A673 (cell line): ENCODE results near the gene TMEM161A. TPM values are rescaled to one million over a fixed set of nuclear protein-coding genes. Genes with fewer than 3 reads are reported as not detected.

Experiments
- BruUV-seq: library from RNA; stranded (reverse); fragments of 400-500 nt; replicated peaks from 2 replicates; lab custom pipeline; 2021; lab: Mats Ljungman, UMichigan
- CTCF ChIA-PET: fragments of 300-600 bp; sonication (Branson Sonifier 250); formaldehyde crosslinking; loops from one replicate; lab custom pipeline; 2022; ENCODE audit warnings: antibody characterized with exemption; lab: Charles Lee
- POLR2A ChIA-PET: fragments of 300-600 bp; sonication (Branson Sonifier 250); formaldehyde crosslinking; loops from one replicate; lab custom pipeline; 2022; ENCODE audit warnings: antibody characterized with exemption; ENCODE audit not compliant: low non-redundant PET; lab: Charles Lee
- DNase-seq: peaks from one replicate; pipeline ENCODE4 v3.0.0-alpha.2; 2015; ENCODE audit warnings: low spot score
- H3K27ac ChIP-seq: fragments of 200-600 bp; sonication (generic); 2 replicates; pipeline ENCODE4 v1.5.1; 2016; ENCODE audit warnings: mixed run types, low read depth, mild to moderate bottlenecking, mixed read lengths, antibody characterized with exemption, low read length; ENCODE audit not compliant: poor library complexity, severe bottlenecking
- H3K27me3 ChIP-seq: fragments of 200-600 bp; sonication (generic); replicated peaks from 2 replicates; pipeline ENCODE4 v1.6.1; 2017; ENCODE audit warnings: mixed run types, low read depth, mild to moderate bottlenecking, mixed read lengths, antibody characterized with exemption, low read length; ENCODE audit not compliant: insufficient read depth, poor library complexity
- H3K36me3 ChIP-seq: fragments of 200-600 bp; sonication (generic); 2 replicates; pipeline ENCODE4 v1.6.1; 2016; ENCODE audit warnings: mixed run types, mild to moderate bottlenecking, mixed read lengths, antibody characterized with exemption, low read length; ENCODE audit not compliant: insufficient read depth, poor library complexity, severe bottlenecking
- H3K4me1 ChIP-seq: fragments of 200-600 bp; sonication (generic); 2 replicates; pipeline ENCODE4 v1.6.1; 2017; ENCODE audit warnings: mixed run types, mild to moderate bottlenecking, mixed read lengths, antibody characterized with exemption, low read length; ENCODE audit not compliant: insufficient read depth, poor library complexity, severe bottlenecking
- H3K4me3 ChIP-seq: fragments of 200-600 bp; sonication (generic); 2 replicates; pipeline ENCODE4 v1.5.1; 2016; ENCODE audit warnings: low read depth, mixed run types, mild to moderate bottlenecking, mixed read lengths, low read length; ENCODE audit not compliant: poor library complexity, severe bottlenecking
- H3K9me3 ChIP-seq: fragments of 200-600 bp; sonication (generic); 2 replicates; pipeline ENCODE4 v1.6.1; 2016; ENCODE audit warnings: mixed run types, low read depth, mild to moderate bottlenecking, mixed read lengths, antibody characterized with exemption, low read length; ENCODE audit not compliant: poor library complexity, severe bottlenecking
- CTCF ChIP-seq: fragments of 300-800, 200-600 bp; sonication (generic); conservative IDR thresholded peaks from 2 replicates; pipeline ENCODE4 v1.5.1; 2017; ENCODE audit warnings: low read depth, mild to moderate bottlenecking, antibody characterized with exemption, low read length, moderate library complexity, mixed read lengths
- EZH2 ChIP-seq: fragments of 200-600 bp; sonication (generic); IDR thresholded peaks from 2 replicates; pipeline ENCODE4 v1.6.1; 2017; ENCODE audit warnings: borderline replicate concordance, low read depth, mild to moderate bottlenecking, mixed read lengths, antibody characterized with exemption, low read length; ENCODE audit not compliant: poor library complexity, severe bottlenecking
- intact Hi-C: fragments of 100-400 bp; cut with micrococcal nuclease; formaldehyde crosslinking; loops from one replicate; pipeline ENCODE4 v1.10.0; 2022; ENCODE audit not compliant: unreplicated experiment
- total RNA-seq: library from RNA; stranded (reverse); gene quantifications from 2 replicates; pipeline ENCODE4 v1.2.3, GENCODE V29; 2021

The TMEM161A gene
- total RNA-seq, 1 experiment from 2014 or later = 34.4 TPM

DNA sequence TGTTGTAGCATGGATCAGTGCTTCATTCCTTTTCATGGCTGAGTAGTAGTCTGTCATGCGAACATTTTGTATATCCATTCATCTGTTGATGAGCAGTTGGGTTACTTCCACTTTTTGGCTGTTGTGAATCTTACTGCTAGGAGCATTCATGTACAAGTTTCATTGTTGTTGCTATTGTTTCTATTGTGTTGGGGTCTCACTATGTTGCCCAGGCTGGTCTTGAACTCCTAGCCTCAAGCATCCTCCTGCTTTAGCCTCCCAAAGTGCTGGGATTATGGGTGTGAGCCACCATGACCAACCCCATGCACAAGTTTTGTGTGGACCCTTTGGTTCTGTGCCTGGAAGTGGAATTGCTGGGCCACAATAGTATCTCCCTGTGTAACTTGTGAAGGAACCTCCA, 58.7 kb downstream of the TMEM161A start:
- POLR2A ChIA-PET = no interaction called here
- BruUV-seq = no TSS peak

GRCh38 chr19:19078801-19079200, 59.5 kb downstream of the TMEM161A start:
- TF ChIP-seq CTCF (no peak), EZH2 (no peak)
- POLR2A ChIA-PET = no interaction called here
- H3K36me3 ChIP-seq = no peaks in the 10 kb centered on the region
- no peak overlapping the region for H3K27ac ChIP-seq
- intact Hi-C loops = no loop called here
- BruUV-seq = no TSS peak
- no peaks in the 10 kb centered on the region for H3K9me3 ChIP-seq
- CTCF ChIA-PET = no interaction called here
- peaks cover 16% of the 10 kb centered on the region for H3K4me1 ChIP-seq
- H3K4me3 ChIP-seq = no peak overlapping the region
- DNase-seq = no peak
- H3K27me3 ChIP-seq = no peaks in the 10 kb centered on the region

More for the DNA sequence above, 58.7 kb downstream of the TMEM161A start:
- no peak overlapping the region for H3K27ac ChIP-seq
- intact Hi-C loops = no loop called here
- H3K4me3 ChIP-seq = no peak overlapping the region
- peaks cover 9% of the 10 kb centered on the region for H3K4me1 ChIP-seq
- no peak for DNase-seq
- no peaks in the 10 kb centered on the region for H3K9me3 ChIP-seq
- TF ChIP-seq CTCF (no peak), EZH2 (no peak)
- no peaks in the 10 kb centered on the region for H3K36me3 ChIP-seq
- no peaks in the 10 kb centered on the region for H3K27me3 ChIP-seq
- CTCF ChIA-PET = no interaction called here

- Histone ChIP-seq H3K27me3 (no peaks in the 10 kb centered on the region), H3K4me3 (no peak overlapping the region), H3K9me3 (no peaks in the 10 kb centered on the region), H3K4me1 (peaks cover 20% of the 10 kb centered on the region), H3K27ac (no peak overlapping the region), H3K36me3 (no peaks in the 10 kb centered on the region)
- peak; percentile 48 for DNase-seq
- intact Hi-C loops = no loop called here
- no TSS peak for BruUV-seq
- ChIA-PET CTCF (no interaction called here), POLR2A (no interaction called here)
- TF ChIP-seq EZH2 (no peak), CTCF (no peak)
These were observed 61.2 kb downstream of the TMEM161A start for GRCh38 chr19:19077103-19077502.
